ENCODE results near the gene PI4K2A. TPM values are rescaled to one million over a fixed set of nuclear protein-coding genes. Genes with fewer than 3 reads are reported as not detected.

The PI4K2A gene
- 10.1 and 10.2 TPM in 2 replicates for total RNA-seq

GRCh38 chr10:97640174-97640867 lies at the start of gene PI4K2A:
TSS of gene PI4K2A (plus strand) at chr10:97640671. CDS start at chr10:97640743, 72 bp downstream.
- peak; percentile 99 to 100 for DNase-seq (ENCODE audit: low read depth in 2 of 2)

DNA sequence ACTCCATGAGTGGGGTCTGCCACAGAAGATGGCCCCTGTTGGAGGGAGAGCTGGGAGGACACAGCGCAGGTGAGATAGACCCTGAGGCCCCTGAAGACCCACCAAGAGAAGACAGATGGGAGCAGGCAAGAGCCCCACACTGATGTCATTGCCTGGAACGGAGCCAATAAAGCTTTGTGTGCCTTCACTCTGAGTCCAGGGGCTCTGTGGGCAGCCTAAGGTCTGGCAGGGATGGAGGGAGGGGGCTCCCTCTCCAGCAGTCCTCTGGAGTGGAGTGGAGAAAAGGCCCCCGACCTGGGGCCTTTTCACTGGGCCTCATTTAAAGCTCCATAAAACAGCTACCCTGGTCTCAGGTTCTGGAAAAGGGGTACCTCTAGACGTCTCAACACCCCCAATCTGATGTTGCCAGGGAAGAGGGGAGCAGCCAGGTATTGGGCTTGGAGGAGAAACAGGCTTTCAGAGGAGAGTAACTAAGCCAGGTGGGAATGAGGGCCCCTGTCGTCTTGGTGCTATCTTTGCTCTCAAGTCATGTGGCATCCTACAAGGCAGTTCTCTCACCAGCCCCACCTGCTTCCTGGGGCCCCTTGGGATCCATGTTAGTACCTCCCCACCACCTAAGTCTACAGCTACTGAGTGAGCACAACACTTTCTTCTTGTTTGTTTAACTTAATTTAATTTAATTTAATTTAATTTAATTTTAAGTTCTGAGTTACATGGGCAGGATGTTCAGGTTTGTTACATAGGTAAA lies 49.5 kb upstream of the PI4K2A start:
- DNase-seq (ENCODE audit: low read depth in 2 of 2): no peak

DNA sequence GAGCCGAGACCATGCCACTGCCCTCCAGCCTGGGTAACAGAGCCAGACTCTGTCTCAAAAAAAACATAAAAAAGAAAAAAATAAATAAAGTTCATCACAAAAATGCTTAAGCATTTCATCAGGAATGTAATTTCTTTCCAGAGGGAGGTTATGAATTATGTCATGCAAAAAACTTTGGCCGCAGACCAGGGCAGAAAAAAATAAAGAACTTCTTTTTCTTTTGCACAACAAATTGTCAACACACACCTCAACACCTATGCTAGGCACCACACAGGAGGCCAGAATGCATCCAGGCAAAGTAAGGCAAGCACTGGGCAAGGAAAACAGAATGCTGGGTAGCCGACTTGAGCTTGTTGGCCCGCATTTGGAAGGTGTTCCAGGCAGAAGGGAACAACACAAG lies 47.0 kb upstream of the PI4K2A start:
- no peak for DNase-seq (ENCODE audit: low read depth in 2 of 2)

DNA sequence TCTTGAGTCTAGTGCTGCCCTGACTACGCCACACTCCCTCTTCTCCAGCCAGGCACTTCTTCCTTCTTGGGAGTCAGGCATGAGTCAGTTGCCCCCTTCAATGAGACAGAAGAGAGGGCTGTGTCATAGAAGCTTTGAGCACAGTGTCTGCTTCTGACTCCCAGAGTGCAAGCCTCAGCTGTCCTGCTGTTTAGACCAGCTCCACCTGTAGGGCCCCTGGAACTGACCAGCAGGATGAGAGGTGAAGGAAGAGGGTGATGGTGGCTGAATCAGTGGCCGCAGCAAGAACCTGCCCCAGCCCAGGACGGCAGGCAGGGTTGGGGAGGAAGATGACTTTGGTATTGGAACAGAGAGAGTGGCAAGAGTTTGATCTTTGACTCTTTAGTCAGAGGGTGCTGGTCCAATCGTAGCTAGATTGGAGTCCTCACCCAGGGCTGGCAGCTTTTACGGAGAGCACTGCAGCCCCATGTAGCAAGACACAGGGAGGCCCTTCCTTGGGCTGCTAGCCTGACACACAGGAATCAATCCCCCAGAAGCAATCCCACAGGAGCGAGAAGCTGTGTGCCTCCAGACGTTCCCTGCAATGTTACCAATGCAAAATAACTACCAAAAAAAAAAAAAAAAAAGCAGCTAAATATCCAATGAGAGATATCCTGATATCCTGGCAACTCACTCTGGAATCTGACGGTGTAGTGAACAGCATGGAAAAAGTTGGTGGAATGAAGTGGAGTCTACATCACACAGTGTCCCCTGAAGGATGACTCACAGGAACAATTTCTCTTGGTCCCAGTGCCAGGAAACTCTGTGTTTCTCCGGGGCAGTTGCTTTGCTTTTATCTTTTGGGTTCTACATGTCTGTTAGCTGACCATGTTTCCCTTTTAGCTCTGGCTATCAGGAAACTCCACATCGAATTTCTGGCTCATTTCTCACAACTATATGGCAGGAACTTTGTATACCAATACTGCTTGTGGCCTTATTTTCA lies 44.1 kb upstream of the PI4K2A start:
- DNase-seq (ENCODE audit: low read depth in 2 of 2): peak; percentile 94 to 99

DNA sequence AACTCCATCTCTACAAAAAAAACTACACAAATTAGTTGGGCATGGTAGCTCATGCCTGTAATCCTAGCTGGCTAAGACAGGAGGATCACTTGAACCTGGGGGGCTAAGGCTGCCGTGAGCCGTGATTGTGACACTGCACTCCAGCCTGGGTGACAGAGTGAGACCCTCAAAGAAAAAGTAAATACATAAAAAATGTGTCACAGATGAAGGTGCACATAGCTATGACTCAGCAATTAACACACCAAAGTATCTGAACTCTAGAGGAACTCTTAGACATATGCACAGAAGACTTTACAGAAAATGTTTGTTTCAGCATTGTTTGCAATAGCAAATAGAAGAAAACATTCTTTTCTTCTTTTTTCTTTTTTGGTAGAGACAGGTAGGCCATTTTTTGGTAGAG lies 42.7 kb upstream of the PI4K2A start:
- DNase-seq (ENCODE audit: low read depth in 2 of 2): no peak

- DNase-seq (ENCODE audit: low read depth in 2 of 2): no peak
Observed at GRCh38 chr10:97598407-97599271, 41.8 kb upstream of the PI4K2A start.

DNA sequence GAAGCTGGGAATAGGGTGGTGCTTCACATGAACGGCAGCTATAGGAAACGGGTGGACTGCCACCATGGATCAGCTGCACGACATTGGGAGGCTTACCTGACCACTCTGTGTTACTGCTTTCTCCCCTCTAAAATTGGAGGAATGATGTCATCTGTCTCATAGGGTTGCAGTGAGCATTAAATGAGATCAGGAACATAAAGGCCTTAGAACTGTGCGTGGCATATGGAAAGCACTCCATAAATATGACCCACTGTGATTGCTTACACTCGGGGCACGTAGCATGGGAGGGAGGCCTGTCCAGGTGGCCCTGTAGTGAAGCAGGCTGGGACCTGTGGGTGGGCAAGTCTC lies 41.2 kb upstream of the PI4K2A start:
- no peak for DNase-seq (ENCODE audit: low read depth in 2 of 2)

DNA sequence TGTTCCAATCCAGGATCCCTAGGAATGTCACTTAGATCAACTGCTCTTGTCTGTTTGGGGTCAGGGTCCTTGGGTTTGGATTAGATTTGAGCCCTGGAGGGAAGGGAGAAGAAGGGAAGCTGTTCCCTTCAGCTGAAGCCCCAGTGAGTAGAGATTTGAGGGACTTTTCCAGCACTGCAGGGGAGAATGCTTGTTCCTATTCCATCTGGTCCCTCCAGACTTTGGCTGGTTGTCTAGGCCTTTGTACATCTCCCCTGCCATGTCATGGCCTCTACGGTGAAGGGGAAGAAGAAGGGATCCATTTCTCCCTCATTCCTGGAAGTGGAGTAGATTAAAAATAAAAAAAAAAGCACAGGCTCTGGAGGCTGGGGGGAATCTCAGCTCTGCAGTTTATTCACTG lies 39.9 kb upstream of the PI4K2A start:
- no peak for DNase-seq (ENCODE audit: low read depth in 2 of 2)

DNA sequence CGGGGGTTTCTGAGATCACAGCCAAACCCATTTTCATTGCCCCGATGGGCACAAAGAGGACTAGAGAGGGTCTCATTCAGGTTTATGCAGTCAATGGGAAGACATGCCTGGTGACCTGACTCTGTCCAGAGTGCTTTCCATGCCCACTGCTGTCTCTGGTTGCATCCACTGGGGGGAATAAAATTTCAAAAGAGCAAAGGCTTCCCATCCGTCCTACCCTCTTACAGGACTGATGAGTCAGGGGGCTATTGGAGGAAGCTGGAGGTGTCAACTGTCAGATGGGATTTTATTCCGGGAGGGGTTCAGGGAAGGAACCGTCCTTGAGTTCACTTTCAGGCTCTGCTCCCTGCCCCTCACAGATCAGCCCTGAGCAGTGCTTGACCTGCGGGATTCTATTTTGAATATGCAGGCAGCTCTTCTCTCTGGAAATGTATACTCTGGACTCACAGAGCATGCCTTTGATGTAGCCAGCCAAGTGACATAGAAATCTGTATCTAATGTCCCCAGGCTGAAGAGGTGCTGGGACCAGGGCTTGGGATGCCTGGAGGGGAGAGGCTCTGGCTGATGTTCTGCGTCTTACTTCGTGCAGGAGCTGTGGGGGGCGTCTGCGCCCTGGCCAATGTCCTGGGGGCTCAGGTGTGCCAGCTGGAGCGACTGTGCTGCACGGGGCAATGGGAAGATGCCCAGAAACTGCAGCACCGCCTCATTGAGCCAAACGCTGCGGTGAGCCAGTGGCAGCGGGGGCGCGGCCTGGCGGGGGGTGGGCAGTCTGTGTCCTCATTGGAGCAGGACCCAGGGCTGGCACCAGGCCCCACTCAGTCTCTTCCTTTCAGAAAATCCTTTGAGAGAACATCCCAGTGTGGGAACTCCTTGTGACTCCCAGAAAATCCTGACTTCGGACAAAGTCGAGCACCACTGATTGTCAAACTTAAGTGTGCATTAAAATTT lies 38.9 kb upstream of the PI4K2A start:
- no peak for DNase-seq (ENCODE audit: low read depth in 2 of 2)

DNA sequence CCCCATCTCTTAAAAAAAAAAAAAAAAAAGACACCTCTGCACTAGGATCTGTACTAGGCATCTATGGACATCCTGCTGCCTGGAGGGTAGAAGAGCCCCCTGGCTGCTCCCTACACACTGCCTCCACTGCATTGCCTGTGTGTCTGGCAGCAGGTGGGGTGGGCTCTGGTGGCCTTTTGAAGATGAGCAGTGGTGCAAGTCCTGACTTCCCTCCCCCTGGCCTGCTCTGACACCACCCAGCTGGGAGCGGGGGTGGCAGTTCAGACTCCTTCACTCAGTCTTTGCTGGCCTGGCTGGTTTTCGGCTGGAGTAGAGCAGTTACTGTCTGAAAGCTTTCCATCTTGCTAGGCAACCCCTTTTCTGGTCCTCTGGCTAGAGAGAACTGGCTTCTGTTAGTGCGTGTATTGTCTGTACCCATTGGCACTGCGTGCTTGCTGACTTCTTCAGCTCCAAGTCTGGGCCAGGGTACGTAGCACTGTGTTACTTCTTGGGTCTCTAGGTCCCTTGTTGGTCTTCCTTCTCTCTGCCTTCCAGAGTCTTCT lies 33.3 kb upstream of the PI4K2A start:
- no peak for DNase-seq (ENCODE audit: low read depth in 2 of 2)

- DNase-seq (ENCODE audit: low read depth in 2 of 2): no peak
Observed at GRCh38 chr10:97608991-97609561, 31.4 kb upstream of the PI4K2A start.

- DNase-seq (ENCODE audit: low read depth in 2 of 2): no peak
Observed at GRCh38 chr10:97611473-97611872, 29.0 kb upstream of the PI4K2A start.

DNA sequence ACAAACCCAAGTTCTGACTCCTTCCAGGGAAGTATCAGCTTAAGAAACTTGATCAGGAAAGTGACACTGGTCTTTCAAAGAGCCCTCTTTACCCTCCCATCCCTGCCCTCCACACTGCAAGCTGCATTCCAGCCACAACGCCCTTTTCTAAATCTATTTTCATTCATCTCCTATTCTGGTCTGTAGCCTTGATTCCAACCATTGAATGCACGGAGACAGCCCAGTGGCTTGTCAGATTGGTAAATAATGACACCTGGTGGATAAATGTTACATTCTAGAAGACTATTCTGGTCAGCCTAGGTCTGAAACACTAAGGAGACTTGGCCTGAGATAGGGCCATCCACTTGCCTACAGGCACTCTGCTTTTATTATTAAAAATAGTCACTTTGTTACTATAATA lies 28.1 kb upstream of the PI4K2A start:
- peak; percentile 69 to 78 for DNase-seq (ENCODE audit: low read depth in 2 of 2)

GRCh38 chr10:97618285-97618684 lies 22.2 kb upstream of the PI4K2A start:
- no peak for DNase-seq (ENCODE audit: low read depth in 2 of 2)

GRCh38 chr10:97618733-97619132 lies 21.7 kb upstream of the PI4K2A start:
- DNase-seq (ENCODE audit: low read depth in 2 of 2): no peak

DNA sequence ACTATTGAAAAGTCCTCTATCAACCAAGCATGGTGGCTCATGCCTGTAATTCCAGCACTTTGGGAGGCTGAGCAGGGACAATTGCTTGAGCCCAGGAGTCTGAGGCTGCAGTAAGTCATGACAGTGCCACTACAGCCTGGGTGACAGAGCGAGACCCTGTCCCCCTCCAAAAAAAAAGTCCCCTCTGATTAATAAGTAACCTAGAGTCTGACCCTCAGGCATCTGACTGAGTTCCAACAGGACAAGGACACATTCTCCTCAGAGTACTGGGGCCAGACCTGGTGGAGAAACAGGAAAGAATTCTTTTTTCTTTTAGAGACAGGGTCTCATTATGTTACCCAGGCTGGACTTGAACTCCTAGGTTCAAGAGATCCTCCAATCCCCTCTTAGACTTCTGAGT lies 17.2 kb upstream of the PI4K2A start:
- DNase-seq (ENCODE audit: low read depth in 2 of 2): no peak

DNA sequence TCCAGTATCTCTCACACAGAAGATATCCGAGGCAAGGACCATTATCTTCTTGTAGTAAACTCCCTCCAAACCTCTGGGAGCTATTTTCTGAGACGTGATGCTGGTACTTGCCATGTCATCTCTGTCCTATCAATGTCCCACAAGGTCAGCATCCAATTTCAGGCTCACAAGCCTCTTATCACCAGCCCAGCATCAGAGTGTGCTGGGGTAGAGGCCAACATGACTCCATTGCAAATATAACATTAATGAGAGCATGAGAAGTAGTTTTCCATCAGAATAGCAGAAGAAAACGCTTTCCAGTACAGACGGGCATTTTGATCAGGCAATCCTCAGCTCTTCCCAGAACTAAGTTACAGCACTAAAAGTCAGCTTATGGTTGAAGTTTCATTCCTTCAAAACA lies 12.7 kb upstream of the PI4K2A start:
- DNase-seq (ENCODE audit: low read depth in 2 of 2): no peak

- no peak for DNase-seq (ENCODE audit: low read depth in 2 of 2)
Observed at GRCh38 chr10:97628228-97628627, 12.2 kb upstream of the PI4K2A start.

DNA sequence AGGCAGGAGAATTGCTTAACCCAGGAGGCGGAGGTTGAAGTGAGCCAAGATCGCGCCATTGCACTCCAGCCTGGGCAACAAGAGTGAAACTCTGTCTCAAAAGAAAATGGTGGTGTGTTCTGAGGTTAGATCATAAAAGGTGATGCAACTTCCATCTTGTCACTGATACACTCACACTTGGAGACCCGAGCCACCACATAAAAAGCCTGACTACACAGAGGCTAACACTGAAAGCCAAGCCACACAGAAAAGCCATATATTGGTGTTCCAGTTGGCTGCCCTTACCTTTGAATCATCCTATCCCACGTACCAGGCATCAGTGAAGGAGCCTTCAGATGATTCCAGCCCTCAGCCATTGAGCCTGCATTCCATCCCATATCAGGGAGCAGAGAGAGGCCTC lies 11.2 kb upstream of the PI4K2A start:
- no peak for DNase-seq (ENCODE audit: low read depth in 2 of 2)
